Urinary bladder (tissue), 4 donors: ENCODE measurements around the gene U2AF1L4. TPM values are rescaled to one million over a fixed set of nuclear protein-coding genes. Genes with fewer than 3 reads are reported as not detected.

Source experiments
- DNase-seq: peaks from one replicate; pipeline ENCODE4 v3.0.0-alpha.2; 2015; ENCODE audit errors: extremely low spot score
- H3K27ac ChIP-seq: one replicate; pipeline ENCODE4 v1.5.1; 2013; ENCODE audit warnings: low read depth, mild to moderate bottlenecking, moderate library complexity
- H3K36me3 ChIP-seq: one replicate; pipeline ENCODE4 v1.6.1; 2013; ENCODE audit warnings: mild to moderate bottlenecking, moderate library complexity; ENCODE audit not compliant: insufficient read depth
- H3K4me1 ChIP-seq: one replicate; pipeline ENCODE4 v1.6.1; 2013; ENCODE audit warnings: mild to moderate bottlenecking, moderate library complexity; ENCODE audit not compliant: insufficient read depth
- H3K4me3 ChIP-seq: one replicate; pipeline ENCODE4 v1.5.1; 2013; ENCODE audit warnings: low read depth, low read length
- WGBS: extraction: QIAGEN DNeasy Blood & Tissue Kit; methylation state at CpG from one replicate; pipeline ENCODE4 v1.1.7; 2013; 5-methylcytosine and 5-hydroxymethylcytosine counted together
- polyA plus RNA-seq: library from polyadenylated mRNA; stranded (reverse); fragments of 200-250 nt; gene quantifications from one replicate; pipeline ENCODE4 v1.2.3, GENCODE V29; 2013
- total RNA-seq: library from RNA; depleted of rRNA; stranded (reverse); fragments of >200 nt; gene quantifications from one replicate; pipeline ENCODE4 v1.2.3, GENCODE V29; 2014
- donor health status: healthy with polysubstance abuse.
- donor health status: healthy.

The U2AF1L4 gene
- total and polyA plus RNA-seq, 2 donors: 9.6 to 25.3 TPM

- H3K4me3 ChIP-seq: no peak overlapping the region
- 90% methylated on average over 31 of the region's 31 CpGs for WGBS
- H3K4me1 ChIP-seq: no peaks in the 10 kb centered on the region
- no peak for DNase-seq
- no peaks in the 10 kb centered on the region for H3K36me3 ChIP-seq
- H3K27ac ChIP-seq: no peak overlapping the region
These were observed 41.3 kb upstream of the U2AF1L4 start for GRCh38 chr19:35786299-35787160.

GRCh38 chr19:35785339-35785627, 40.1 kb upstream of the U2AF1L4 start:
- no peaks in the 10 kb centered on the region for H3K4me1 ChIP-seq
- no peak for DNase-seq
- WGBS: 85% methylated on average over 10 of the region's 10 CpGs
- H3K27ac ChIP-seq: no peak overlapping the region
- H3K4me3 ChIP-seq: no peak overlapping the region
- H3K36me3 ChIP-seq: no peaks in the 10 kb centered on the region

- H3K27ac ChIP-seq: no peak overlapping the region
- H3K4me3 ChIP-seq: no peak overlapping the region
- no peaks in the 10 kb centered on the region for H3K4me1 ChIP-seq
- H3K36me3 ChIP-seq: no peaks in the 10 kb centered on the region
- no peak for DNase-seq
- WGBS: 79% methylated on average over 45 of the region's 45 CpGs
These were observed 39.5 kb upstream of the U2AF1L4 start for GRCh38 chr19:35784503-35785338.

GRCh38 chr19:35783469-35784434, 38.5 kb upstream of the U2AF1L4 start:
- DNase-seq: no peak
- 82% methylated on average over 28 of the region's 28 CpGs for WGBS
- H3K36me3 ChIP-seq: no peaks in the 10 kb centered on the region
- no peak overlapping the region for H3K27ac ChIP-seq
- no peak overlapping the region for H3K4me3 ChIP-seq
- H3K4me1 ChIP-seq: no peaks in the 10 kb centered on the region

GRCh38 chr19:35782589-35782988, 37.4 kb upstream of the U2AF1L4 start:
- 94% methylated on average over 12 of the region's 12 CpGs for WGBS
- H3K4me3 ChIP-seq: no peak overlapping the region
- no peak for DNase-seq
- H3K4me1 ChIP-seq: no peaks in the 10 kb centered on the region
- H3K27ac ChIP-seq: no peak overlapping the region
- no peaks in the 10 kb centered on the region for H3K36me3 ChIP-seq

GRCh38 chr19:35781650-35782049, 36.4 kb upstream of the U2AF1L4 start:
- Histone ChIP-seq H3K4me3 (no peak overlapping the region), H3K4me1 (no peaks in the 10 kb centered on the region), H3K27ac (no peak overlapping the region), H3K36me3 (no peaks in the 10 kb centered on the region)
- DNase-seq: no peak
- whole genome bisulfite sequencing: 75% methylated on average over 9 of the region's 9 CpGs

GRCh38 chr19:35780717-35781116, 35.5 kb upstream of the U2AF1L4 start:
- no peak for DNase-seq
- H3K4me1 ChIP-seq: no peaks in the 10 kb centered on the region
- no peaks in the 10 kb centered on the region for H3K36me3 ChIP-seq
- no peak overlapping the region for H3K27ac ChIP-seq
- WGBS: 95% methylated on average over 20 of the region's 20 CpGs
- H3K4me3 ChIP-seq: no peak overlapping the region

- Histone ChIP-seq H3K27ac (no peak overlapping the region), H3K4me3 (no peak overlapping the region), H3K36me3 (no peaks in the 10 kb centered on the region), H3K4me1 (no peaks in the 10 kb centered on the region)
- DNase-seq: no peak
- WGBS: 91% methylated on average over 16 of the region's 16 CpGs
These were observed 34.8 kb upstream of the U2AF1L4 start for GRCh38 chr19:35780058-35780457.

- H3K4me3 ChIP-seq: no peak overlapping the region
- no peaks in the 10 kb centered on the region for H3K36me3 ChIP-seq
- no peak for DNase-seq
- H3K27ac ChIP-seq: no peak overlapping the region
- no peaks in the 10 kb centered on the region for H3K4me1 ChIP-seq
- 93% methylated on average over 8 of the region's 8 CpGs for WGBS
These were observed 33.8 kb upstream of the U2AF1L4 start for GRCh38 chr19:35779033-35779432.

- H3K4me3 ChIP-seq: no peak overlapping the region
- no peaks in the 10 kb centered on the region for H3K4me1 ChIP-seq
- H3K27ac ChIP-seq: no peak overlapping the region
- DNase-seq: no peak
- WGBS: 75% methylated on average over 7 of the region's 7 CpGs
- H3K36me3 ChIP-seq: no peaks in the 10 kb centered on the region
These were observed 32.7 kb upstream of the U2AF1L4 start for GRCh38 chr19:35777961-35778360.

GRCh38 chr19:35777086-35777841, 32.0 kb upstream of the U2AF1L4 start:
- WGBS: 51% methylated on average over 19 of the region's 19 CpGs
- Histone ChIP-seq H3K36me3 (no peaks in the 10 kb centered on the region), H3K27ac (no peak overlapping the region), H3K4me1 (no peaks in the 10 kb centered on the region), H3K4me3 (no peak overlapping the region)
- DNase-seq: no peak

GRCh38 chr19:35776102-35776788, 31.0 kb upstream of the U2AF1L4 start:
- no peak for DNase-seq
- Histone ChIP-seq H3K4me3 (peak overlapping the region; percentile 83), H3K4me1 (no peaks in the 10 kb centered on the region), H3K36me3 (no peaks in the 10 kb centered on the region), H3K27ac (no peak overlapping the region)
- 45% methylated on average over 13 of the region's 13 CpGs for whole genome bisulfite sequencing
